Mucosa of descending colon (tissue), 3 donors: ENCODE measurements around the gene FOXL3. TPM values are rescaled to one million over a fixed set of nuclear protein-coding genes. Genes with fewer than 3 reads are reported as not detected.

Experiments
- ATAC-seq: fragments of 200-7000 bp; cut with Tn5 transposase; one replicate; pipeline ENCODE4 v1.9.1; 2020; ENCODE audit warnings: mild to moderate bottlenecking, moderate library complexity
- DNase-seq, 3 donors: peaks; one replicate each; pipeline ENCODE4 v3.0.0-alpha.2; 2020
- H3K36me3 ChIP-seq: fragments of 200-600 bp; one replicate; pipeline ENCODE4 v1.8.0; 2021; ENCODE audit warnings: low read depth, mild to moderate bottlenecking
- H3K4me1 ChIP-seq: fragments of 200-600 bp; one replicate; pipeline ENCODE4 v1.8.0; 2021; ENCODE audit warnings: low read depth, mild to moderate bottlenecking
- H3K4me3 ChIP-seq: fragments of 200-600 bp; one replicate; pipeline ENCODE4 v1.8.0; 2021; ENCODE audit warnings: mild to moderate bottlenecking
- H3K9me3 ChIP-seq: fragments of 200-600 bp; one replicate; pipeline ENCODE4 v1.8.0; 2021; ENCODE audit warnings: mild to moderate bottlenecking
- intact Hi-C, 2 donors: fragments of 100-400 bp; cut with DNase I in 1 of 2; cut with micrococcal nuclease in 1 of 2; formaldehyde crosslinking; loops; one replicate each; pipeline versions ENCODE4 v1.11.0 to v1.11.1; 2022; cut with DNase I, micrococcal nuclease
- total RNA-seq, 3 donors: library from RNA; stranded (reverse); fragmentation: NEBNext Ultra II Directional in 2 of 3; extraction: Animal tissue kit (Norgen Biotek cat#: 25700) in 2 of 3; gene quantifications; one replicate each; pipeline versions ENCODE4 v1.2.1 to v1.2.4, GENCODE V29; 2021 to 2023
- TF ChIP-seq, protein P1 (sequence below): fragments of 200-600 bp; IDR thresholded peaks from one replicate; pipeline ENCODE4 v1.8.0; 2022; ENCODE audit warnings: antibody characterized with exemption, mild to moderate bottlenecking
- donor health status: DM: no; HTN: no; CAD: no; lungs with moderate emphysema.
- donor health status: DM: no; HTN: no; CAD: no.
- donor health status: DM: no; HTN: yes; CAD: no.

Gene FOXL3
- total RNA-seq, 3 donors from 2014 or later, result 0.43 TPM; not detected in 2

DNA sequence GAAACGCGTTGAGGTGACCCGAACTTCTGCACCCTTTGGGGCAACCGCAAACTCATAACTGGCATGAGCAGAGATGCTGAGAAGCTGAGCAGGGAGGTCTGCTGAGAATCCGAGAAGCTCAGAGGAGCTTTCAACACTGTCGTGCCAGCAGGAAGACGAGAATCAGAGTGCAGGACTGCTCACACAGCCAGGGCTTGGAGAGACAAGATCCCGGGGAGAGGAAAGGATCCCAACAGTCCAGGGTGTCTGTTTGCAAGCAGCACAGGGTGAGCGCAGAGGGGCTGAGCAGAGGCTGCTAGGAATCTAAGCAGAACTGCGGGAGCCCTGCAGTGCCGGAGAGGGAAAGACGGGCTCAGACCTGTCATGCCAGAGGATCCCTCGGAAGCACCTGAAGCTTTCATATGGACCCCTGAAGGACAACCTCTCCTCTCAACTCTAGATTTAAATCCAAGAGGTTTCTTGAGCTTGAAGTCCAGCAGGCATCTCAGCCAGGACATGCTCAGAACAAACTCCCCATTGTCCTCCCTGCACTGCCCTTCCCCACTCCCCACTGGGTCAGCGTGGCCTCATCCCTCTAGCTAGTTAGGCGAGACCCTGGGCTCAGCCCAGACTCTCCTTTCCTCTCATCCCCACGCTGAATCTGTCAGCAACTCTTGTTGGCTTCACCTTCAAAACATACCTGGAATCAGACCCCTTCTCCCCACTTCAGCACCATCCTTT is 40.7 kb downstream of the FOXL3 start:
- peaks cover 59% of the 10 kb centered on the region for H3K4me1 ChIP-seq
- TF ChIP-seq, protein P1, sequence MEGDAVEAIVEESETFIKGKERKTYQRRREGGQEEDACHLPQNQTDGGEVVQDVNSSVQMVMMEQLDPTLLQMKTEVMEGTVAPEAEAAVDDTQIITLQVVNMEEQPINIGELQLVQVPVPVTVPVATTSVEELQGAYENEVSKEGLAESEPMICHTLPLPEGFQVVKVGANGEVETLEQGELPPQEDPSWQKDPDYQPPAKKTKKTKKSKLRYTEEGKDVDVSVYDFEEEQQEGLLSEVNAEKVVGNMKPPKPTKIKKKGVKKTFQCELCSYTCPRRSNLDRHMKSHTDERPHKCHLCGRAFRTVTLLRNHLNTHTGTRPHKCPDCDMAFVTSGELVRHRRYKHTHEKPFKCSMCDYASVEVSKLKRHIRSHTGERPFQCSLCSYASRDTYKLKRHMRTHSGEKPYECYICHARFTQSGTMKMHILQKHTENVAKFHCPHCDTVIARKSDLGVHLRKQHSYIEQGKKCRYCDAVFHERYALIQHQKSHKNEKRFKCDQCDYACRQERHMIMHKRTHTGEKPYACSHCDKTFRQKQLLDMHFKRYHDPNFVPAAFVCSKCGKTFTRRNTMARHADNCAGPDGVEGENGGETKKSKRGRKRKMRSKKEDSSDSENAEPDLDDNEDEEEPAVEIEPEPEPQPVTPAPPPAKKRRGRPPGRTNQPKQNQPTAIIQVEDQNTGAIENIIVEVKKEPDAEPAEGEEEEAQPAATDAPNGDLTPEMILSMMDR, result no peak
- ATAC-seq, result no peak
- intact Hi-C loops, result loop anchor here in 1 of 2 donors (10.0 kb wide), 1 partner anchor 174 kb away; no protein-coding TSS in a partner anchor
- DNase-seq, result peak in 2 of 3 donors; percentile 48 to 50
- peaks cover 3% of the 10 kb centered on the region for H3K9me3 ChIP-seq
- H3K36me3 ChIP-seq, result no peaks in the 10 kb centered on the region
- no peak overlapping the region for H3K4me3 ChIP-seq

DNA sequence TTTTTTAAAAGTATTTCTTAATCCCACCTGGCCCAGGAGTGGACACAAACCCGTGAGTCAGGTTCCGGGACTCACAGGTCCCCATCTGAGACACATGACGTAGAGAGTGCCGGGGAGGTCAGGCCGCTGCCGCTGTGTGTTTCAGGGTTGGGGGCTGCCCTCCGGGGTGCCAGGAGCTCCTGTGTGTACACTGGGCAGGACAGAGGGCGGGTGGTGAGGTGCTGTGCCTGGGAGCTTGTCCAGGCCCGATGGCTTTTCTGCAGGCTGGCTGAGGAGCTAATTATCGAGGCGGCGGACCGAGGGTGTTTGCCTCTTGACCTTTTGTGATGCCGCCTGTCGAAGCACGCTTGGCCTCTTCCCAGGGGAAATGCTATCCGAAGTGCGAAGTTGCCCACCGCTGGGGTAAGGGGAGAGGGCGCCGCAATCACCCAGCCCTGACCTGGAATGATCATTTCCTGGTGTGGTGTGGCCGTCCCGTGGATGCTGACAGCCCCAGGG is 42.1 kb downstream of the FOXL3 start:
- TF ChIP-seq, protein P1, result no peak
- no peaks in the 10 kb centered on the region for H3K9me3 ChIP-seq
- ATAC-seq (no peak), DNase-seq (peak in 2 of 3 donors; percentile 55 to 57)
- H3K4me1 ChIP-seq, result peaks cover 58% of the 10 kb centered on the region
- intact Hi-C loops, result loop anchor here in 1 of 2 donors (10.0 kb wide), 1 partner anchor 173 kb away; no protein-coding TSS in a partner anchor
- H3K4me3 ChIP-seq, result no peak overlapping the region
- H3K36me3 ChIP-seq, result no peaks in the 10 kb centered on the region

DNA sequence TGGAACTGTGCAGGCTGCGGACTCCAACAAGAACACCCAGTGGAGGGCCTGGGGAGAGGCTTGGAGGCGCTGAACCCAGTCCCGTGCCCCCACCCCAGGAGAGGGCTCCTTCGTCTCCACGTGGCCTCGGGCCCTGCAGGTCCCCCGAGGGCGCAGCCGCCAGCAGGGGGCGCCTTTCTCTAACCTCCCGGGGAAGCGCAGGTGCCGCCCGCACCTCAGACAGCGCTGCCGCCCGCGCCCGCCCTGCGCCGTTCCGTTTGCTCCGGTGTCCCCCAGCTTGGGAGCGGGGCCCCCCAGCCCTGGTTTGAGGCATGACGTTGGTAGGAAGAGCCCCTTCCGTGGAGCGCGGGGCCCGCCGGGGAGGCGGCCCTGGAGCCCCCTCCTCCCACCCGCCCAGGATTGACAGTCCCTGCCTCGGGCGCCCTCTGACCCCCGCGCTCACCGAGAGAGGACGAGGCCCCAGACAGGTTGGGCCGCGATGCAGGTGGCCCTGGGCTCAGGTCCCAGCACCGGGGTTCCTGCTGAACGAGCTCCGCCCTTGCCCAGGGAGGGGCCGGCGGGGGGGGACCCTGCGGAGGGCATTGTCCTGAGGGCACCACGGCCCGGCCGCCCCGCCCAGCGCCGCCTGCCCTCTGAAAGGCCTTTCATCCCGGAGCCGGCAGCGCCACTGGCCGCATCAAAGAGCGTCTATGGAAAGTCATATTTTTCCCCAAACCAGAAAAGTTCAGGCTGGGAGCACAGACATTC is 42.8 kb downstream of the FOXL3 start:
- H3K4me1 ChIP-seq, result peaks cover 50% of the 10 kb centered on the region
- H3K36me3 ChIP-seq, result no peaks in the 10 kb centered on the region
- DNase-seq (peak; percentile 88 to 94 (median 94)), ATAC-seq (peak; percentile 77)
- H3K9me3 ChIP-seq, result no peaks in the 10 kb centered on the region
- intact Hi-C loops, result loop anchor here in 1 of 2 donors (10.0 kb wide), 1 partner anchor 172 kb away; no protein-coding TSS in a partner anchor
- TF ChIP-seq, protein P1, result peak; percentile 86
- no peak overlapping the region for H3K4me3 ChIP-seq

DNA sequence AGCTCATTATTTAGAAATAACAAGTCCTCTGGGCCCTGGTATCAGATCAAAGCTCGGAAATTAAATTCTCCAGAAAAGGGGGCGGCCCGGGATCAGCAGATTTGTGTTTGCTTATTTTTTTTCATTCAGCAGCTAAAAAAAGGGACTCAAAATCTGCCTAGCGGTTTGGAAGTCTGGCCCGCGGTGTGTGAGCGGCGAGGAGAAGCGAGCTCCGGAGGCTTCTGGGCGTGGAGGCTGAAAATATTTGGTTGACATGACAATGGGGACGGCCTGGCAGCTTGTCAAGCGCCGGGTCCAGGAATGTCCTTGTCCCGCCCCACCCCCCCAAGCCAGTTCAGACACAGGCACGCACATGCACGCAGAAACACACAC is 43.4 kb downstream of the FOXL3 start:
- TF ChIP-seq, protein P1, result no peak
- Histone ChIP-seq H3K4me1 (peaks cover 45% of the 10 kb centered on the region), H3K36me3 (no peaks in the 10 kb centered on the region), H3K4me3 (no peak overlapping the region), H3K9me3 (no peaks in the 10 kb centered on the region)
- peak; percentile 13 for ATAC-seq
- intact Hi-C loops, result loop anchor here in 1 of 2 donors (10.0 kb wide), 1 partner anchor 171 kb away; no protein-coding TSS in a partner anchor
- DNase-seq, result peak; percentile 53 to 74 (median 64)

DNA sequence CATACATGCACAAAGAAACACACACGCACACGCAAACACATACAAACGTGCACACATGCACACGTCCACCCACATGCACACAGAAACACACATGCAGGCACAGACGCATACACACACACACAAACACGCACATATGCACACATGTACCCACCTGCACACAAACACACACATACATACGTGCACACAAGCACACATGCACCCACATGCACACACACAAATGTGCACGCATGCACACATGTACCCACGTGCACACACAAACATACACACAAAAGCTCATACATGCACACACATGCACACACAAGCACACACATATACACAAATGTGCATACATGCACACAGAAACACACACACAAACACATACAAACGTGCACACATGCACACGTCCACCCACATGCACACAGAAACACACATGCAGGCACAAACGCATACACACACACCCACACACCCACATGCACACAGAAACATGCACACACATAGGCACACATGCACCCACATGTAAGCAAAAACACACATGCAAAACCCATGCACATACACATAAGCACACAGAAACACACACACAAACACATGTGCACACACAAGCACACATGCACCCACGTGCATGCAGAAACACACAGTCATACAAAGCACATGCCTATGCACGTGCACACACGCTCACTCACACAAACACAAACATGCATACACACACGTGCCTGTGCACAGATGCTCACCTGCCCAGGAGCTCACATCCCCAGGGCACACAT is 44.8 kb downstream of the FOXL3 start:
- Histone ChIP-seq H3K36me3 (no peaks in the 10 kb centered on the region), H3K9me3 (no peaks in the 10 kb centered on the region), H3K4me1 (peaks cover 32% of the 10 kb centered on the region), H3K4me3 (no peak overlapping the region)
- DNase-seq (peak in 1 of 3 donors; percentile 16), ATAC-seq (no peak)
- TF ChIP-seq, protein P1, result no peak
- intact Hi-C loops, result loop anchor here in 1 of 2 donors (10.0 kb wide), 1 partner anchor 170 kb away; no protein-coding TSS in a partner anchor
